H9 (cell line): ENCODE data around the gene SPATA20. TPM values are rescaled to one million over a fixed set of nuclear protein-coding genes. Genes with fewer than 3 reads are reported as not detected.

Source experiments
- DNase-seq: peaks from one replicate; pipeline ENCODE4 v3.0.0-alpha.2; 2017
- H2AFZ ChIP-seq: one replicate; pipeline ENCODE4 v1.6.1; 2013; ENCODE audit warnings: mild to moderate bottlenecking, low read length, control low read depth, moderate library complexity
- H2AK5ac ChIP-seq: 2 replicates; pipeline ENCODE4 v1.6.1; 2013; ENCODE audit warnings: low read length, control low read depth, mixed read lengths; ENCODE audit not compliant: insufficient read length
- H2BK120ac ChIP-seq: one replicate; pipeline ENCODE4 v1.6.1; 2013; ENCODE audit warnings: low read depth, mild to moderate bottlenecking, low read length, control low read depth, inconsistent platforms; ENCODE audit not compliant: poor library complexity, severe bottlenecking
- H2BK12ac ChIP-seq: 2 replicates; pipeline ENCODE4 v1.6.1; 2013; ENCODE audit warnings: low read length, control low read depth, mixed read lengths, low read depth; ENCODE audit not compliant: insufficient read length
- H2BK15ac ChIP-seq: 2 replicates; pipeline ENCODE4 v1.6.1; 2013; ENCODE audit warnings: low read depth, low read length, control low read depth
- H2BK20ac ChIP-seq: one replicate; pipeline ENCODE4 v1.6.1; 2013; ENCODE audit warnings: low read depth, mild to moderate bottlenecking, low read length, control low read depth, inconsistent platforms; ENCODE audit not compliant: poor library complexity, severe bottlenecking
- H2BK5ac ChIP-seq: 2 replicates; pipeline ENCODE4 v1.6.1; 2013; ENCODE audit warnings: low read length, control low read depth, mixed read lengths; ENCODE audit not compliant: insufficient read length
- H3K14ac ChIP-seq: 2 replicates; pipeline ENCODE4 v1.6.1; 2013; ENCODE audit warnings: low read length, control low read depth; ENCODE audit not compliant: insufficient read depth
- H3K18ac ChIP-seq: 2 replicates; pipeline ENCODE4 v1.6.1; 2013; ENCODE audit warnings: low read depth, mild to moderate bottlenecking, mixed read lengths, low read length, control low read depth; ENCODE audit not compliant: insufficient read length
- H3K23ac ChIP-seq: 2 replicates; pipeline ENCODE4 v1.6.1; 2013; ENCODE audit warnings: low read length, control low read depth, mixed read lengths, low read depth; ENCODE audit not compliant: insufficient read length
- H3K23me2 ChIP-seq: 2 replicates; pipeline ENCODE4 v1.6.1; 2013; ENCODE audit warnings: low read depth, mild to moderate bottlenecking, mixed read lengths, low read length, control low read depth; ENCODE audit not compliant: insufficient read length, poor library complexity, severe bottlenecking
- H3K27ac ChIP-seq: 2 replicates; pipeline ENCODE4 v1.5.1; 2013; ENCODE audit warnings: low read length, control low read depth, mixed read lengths, low read depth; ENCODE audit not compliant: insufficient read length
- H3K27me3 ChIP-seq: 2 replicates; pipeline ENCODE4 v1.6.1; 2013; ENCODE audit warnings: low read length, control low read depth, inconsistent platforms; ENCODE audit not compliant: insufficient read depth
- H3K4ac ChIP-seq: 2 replicates; pipeline ENCODE4 v1.6.1; 2013; ENCODE audit warnings: low read depth, mild to moderate bottlenecking, control low read depth, inconsistent platforms, low read length, moderate library complexity
- H3K4me1 ChIP-seq: 2 replicates; pipeline ENCODE4 v1.6.1; 2013; ENCODE audit warnings: low read length, control low read depth, inconsistent platforms; ENCODE audit not compliant: insufficient read depth
- H3K4me2 ChIP-seq: 2 replicates; pipeline ENCODE4 v1.6.1; 2013; ENCODE audit warnings: low read length, control low read depth, mixed read lengths; ENCODE audit not compliant: insufficient read length, insufficient read depth
- H3K56ac ChIP-seq: 2 replicates; pipeline ENCODE4 v1.6.1; 2013; ENCODE audit warnings: low read depth, mild to moderate bottlenecking, mixed read lengths, low read length, control low read depth; ENCODE audit not compliant: insufficient read length
- H3K79me1 ChIP-seq: 2 replicates; pipeline ENCODE4 v1.6.1; 2013; ENCODE audit warnings: low read depth, mild to moderate bottlenecking, moderate library complexity, low read length, control low read depth, inconsistent platforms; ENCODE audit not compliant: insufficient read depth, poor library complexity, severe bottlenecking
- H3K79me2 ChIP-seq: 2 replicates; pipeline ENCODE4 v1.6.1; 2013; ENCODE audit warnings: low read length, control low read depth, inconsistent platforms; ENCODE audit not compliant: insufficient read depth
- H3K9ac ChIP-seq: 2 replicates; pipeline ENCODE4 v1.6.1; 2013; ENCODE audit warnings: low read length, control low read depth, mixed read lengths; ENCODE audit not compliant: insufficient read length; ENCODE audit errors: extremely low read depth
- H3K9me3 ChIP-seq: one replicate; pipeline ENCODE4 v1.6.1; 2013; ENCODE audit warnings: low read depth, low read length, inconsistent platforms; ENCODE audit not compliant: control insufficient read depth
- H3T11ph ChIP-seq: one replicate; pipeline ENCODE4 v1.6.1; 2013; ENCODE audit warnings: mild to moderate bottlenecking, low read length, control low read depth, inconsistent platforms
- H4K20me1 ChIP-seq: one replicate; pipeline ENCODE4 v1.6.1; 2013; ENCODE audit not compliant: control insufficient read depth, insufficient read length, insufficient read depth
- H4K5ac ChIP-seq: 2 replicates; pipeline ENCODE4 v1.6.1; 2013; ENCODE audit warnings: low read depth, mild to moderate bottlenecking, mixed read lengths, low read length, control low read depth; ENCODE audit not compliant: insufficient read length
- H4K8ac ChIP-seq: replicated peaks from 2 replicates; pipeline ENCODE4 v1.6.1; 2013; ENCODE audit warnings: low read length, control low read depth, mixed read lengths, low read depth; ENCODE audit not compliant: insufficient read length
- H4K91ac ChIP-seq: 2 replicates; pipeline ENCODE4 v1.6.1; 2013; ENCODE audit warnings: low read depth, mild to moderate bottlenecking, moderate library complexity, mixed read lengths, low read length, control low read depth; ENCODE audit not compliant: insufficient read length
- H3K27ac Mint-ChIP-seq, 3 experiments: 2 replicates in 2 of 3; 3 replicates in 1 of 3; pipeline ENCODE4 v1.8.0; 2020 to 2021; ENCODE audit warnings: mixed read lengths in 3 of 3, mild to moderate bottlenecking in 1 of 3, moderate library complexity in 1 of 3
- H3K27me3 Mint-ChIP-seq: 2 replicates; pipeline ENCODE4 v1.8.0; 2021; ENCODE audit warnings: low read depth, mild to moderate bottlenecking, moderate library complexity, mixed read lengths
- H3K36me3 Mint-ChIP-seq, 3 experiments: 2 replicates in 2 of 3; 3 replicates in 1 of 3; pipeline ENCODE4 v1.8.0; 2020 to 2021; ENCODE audit warnings: low read depth in 3 of 3, mixed read lengths in 3 of 3; ENCODE audit not compliant: insufficient read depth in 1 of 3
- H3K4me1 Mint-ChIP-seq, 2 experiments: 2 replicates each; pipeline ENCODE4 v1.8.0; 2020; ENCODE audit warnings: mixed read lengths in 2 of 2
- H3K4me3 Mint-ChIP-seq, 2 experiments: 2 replicates in 1 of 2; 3 replicates in 1 of 2; pipeline ENCODE4 v1.8.0; 2020 to 2021; ENCODE audit warnings: mild to moderate bottlenecking in 2 of 2, mixed read lengths in 2 of 2, moderate library complexity in 1 of 2
- H3K9me3 Mint-ChIP-seq, 2 experiments: 2 replicates in 1 of 2; 3 replicates in 1 of 2; pipeline ENCODE4 v1.8.0; 2020; ENCODE audit warnings: mild to moderate bottlenecking in 2 of 2, mixed read lengths in 2 of 2, moderate library complexity in 1 of 2
- CTCF ChIP-seq: fragments of 200-600 bp; sonication (generic); conservative IDR thresholded peaks from 3 replicates; pipeline ENCODE4 v1.8.0; 2021; ENCODE audit warnings: antibody characterized with exemption, mild to moderate bottlenecking
- WGBS: extraction: QIAGEN DNeasy Blood & Tissue Kit; methylation state at CpG from one replicate; pipeline ENCODE4 v1.1.7; 2013; ENCODE audit warnings: missing lambda C conversion rate, low lambda C conversion rate, mixed read lengths; ENCODE audit not compliant: insufficient read length; ENCODE audit errors: extremely low coverage; 5-methylcytosine and 5-hydroxymethylcytosine counted together
- total RNA-seq: library from RNA; stranded (reverse); gene quantifications from 2 replicates; pipeline ENCODE4 v1.2.1, GENCODE V29; 2021

SPATA20 gene
- total RNA-seq, 1 experiment from 2014 or later, result 23.9 TPM

GRCh38 chr17:50598487-50598886, 51.5 kb downstream of the SPATA20 start:
- no peaks in the 10 kb centered on the region for H3K9me3 Mint-ChIP-seq
- H3K27me3 ChIP-seq, result no peaks in the 10 kb centered on the region

More at GRCh38 chr17:50598487-50598886, 51.5 kb downstream of the SPATA20 start:
- Histone ChIP-seq H2BK12ac (no peak overlapping the region), H3K4me1 (no peaks in the 10 kb centered on the region), H2BK15ac (no peak overlapping the region), H3T11ph (no peak overlapping the region), H3K18ac (no peak overlapping the region), H2BK5ac (no peak overlapping the region), H3K4ac (no peak overlapping the region), H4K8ac (no peak overlapping the region), H3K79me2 (no peaks in the 10 kb centered on the region), H4K91ac (no peak overlapping the region), H2BK120ac (no peak overlapping the region), H3K79me1 (no peaks in the 10 kb centered on the region), H2AK5ac (no peak overlapping the region), H3K23ac (no peak overlapping the region), H4K5ac (no peak overlapping the region), H3K4me2 (no peak overlapping the region), H4K20me1 (peaks cover 2% of the 10 kb centered on the region), H3K23me2 (no peaks in the 10 kb centered on the region), H3K9me3 (no peaks in the 10 kb centered on the region), H3K27ac (no peak overlapping the region), H2BK20ac (no peak overlapping the region), H3K9ac (no peak overlapping the region), H2AFZ (no peak overlapping the region), H3K14ac (no peak overlapping the region), H3K56ac (no peak overlapping the region)
- no peak for TF ChIP-seq CTCF
- Mint-ChIP-seq H3K27me3 (peaks cover 2% of the 10 kb centered on the region), H3K36me3 (no peaks in the 10 kb centered on the region), H3K4me3 (no peak overlapping the region), H3K27ac (no peak overlapping the region), H3K4me1 (peaks cover 4 to 21% of the 10 kb centered on the region in 2 experiments)
- DNase-seq, result no peak
- no CpG with 5 or more reads among the region's 5 CpGs for WGBS
